ENCODE measurements around the gene SPOCK3.

GRCh38 chr4:166802346-166802745, 431.9 kb downstream of the SPOCK3 start:
- no peak for TF ChIP-seq CTCF (conservative IDR thresholded peaks at IDR 0.05; ENCODE audit: low read depth, low read length)
- TF ChIP-seq EZH2 (IDR thresholded peaks at IDR 0.05; ENCODE audit: borderline replicate concordance, low read depth, low read length, poor library complexity, severe bottlenecking): no peak
